ENCODE results near the gene ACTRT3. TPM values are rescaled to one million over a fixed set of nuclear protein-coding genes. Genes with fewer than 3 reads are reported as not detected.

ACTRT3 gene
- total and polyA plus RNA-seq, 2 of the 13 experiments (the other 11 are each of a cell fraction or from before 2014, with no cell fraction given) = 0.42 to 0.97 TPM

- TF ChIP-seq, protein P1, sequence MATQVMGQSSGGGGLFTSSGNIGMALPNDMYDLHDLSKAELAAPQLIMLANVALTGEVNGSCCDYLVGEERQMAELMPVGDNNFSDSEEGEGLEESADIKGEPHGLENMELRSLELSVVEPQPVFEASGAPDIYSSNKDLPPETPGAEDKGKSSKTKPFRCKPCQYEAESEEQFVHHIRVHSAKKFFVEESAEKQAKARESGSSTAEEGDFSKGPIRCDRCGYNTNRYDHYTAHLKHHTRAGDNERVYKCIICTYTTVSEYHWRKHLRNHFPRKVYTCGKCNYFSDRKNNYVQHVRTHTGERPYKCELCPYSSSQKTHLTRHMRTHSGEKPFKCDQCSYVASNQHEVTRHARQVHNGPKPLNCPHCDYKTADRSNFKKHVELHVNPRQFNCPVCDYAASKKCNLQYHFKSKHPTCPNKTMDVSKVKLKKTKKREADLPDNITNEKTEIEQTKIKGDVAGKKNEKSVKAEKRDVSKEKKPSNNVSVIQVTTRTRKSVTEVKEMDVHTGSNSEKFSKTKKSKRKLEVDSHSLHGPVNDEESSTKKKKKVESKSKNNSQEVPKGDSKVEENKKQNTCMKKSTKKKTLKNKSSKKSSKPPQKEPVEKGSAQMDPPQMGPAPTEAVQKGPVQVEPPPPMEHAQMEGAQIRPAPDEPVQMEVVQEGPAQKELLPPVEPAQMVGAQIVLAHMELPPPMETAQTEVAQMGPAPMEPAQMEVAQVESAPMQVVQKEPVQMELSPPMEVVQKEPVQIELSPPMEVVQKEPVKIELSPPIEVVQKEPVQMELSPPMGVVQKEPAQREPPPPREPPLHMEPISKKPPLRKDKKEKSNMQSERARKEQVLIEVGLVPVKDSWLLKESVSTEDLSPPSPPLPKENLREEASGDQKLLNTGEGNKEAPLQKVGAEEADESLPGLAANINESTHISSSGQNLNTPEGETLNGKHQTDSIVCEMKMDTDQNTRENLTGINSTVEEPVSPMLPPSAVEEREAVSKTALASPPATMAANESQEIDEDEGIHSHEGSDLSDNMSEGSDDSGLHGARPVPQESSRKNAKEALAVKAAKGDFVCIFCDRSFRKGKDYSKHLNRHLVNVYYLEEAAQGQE (IDR thresholded peaks at IDR 0.05; ENCODE audit: borderline replicate concordance in 1 of 2, low read depth in 1 of 2, low read length in 2 of 2) = no peak
- TF ChIP-seq, protein P2, sequence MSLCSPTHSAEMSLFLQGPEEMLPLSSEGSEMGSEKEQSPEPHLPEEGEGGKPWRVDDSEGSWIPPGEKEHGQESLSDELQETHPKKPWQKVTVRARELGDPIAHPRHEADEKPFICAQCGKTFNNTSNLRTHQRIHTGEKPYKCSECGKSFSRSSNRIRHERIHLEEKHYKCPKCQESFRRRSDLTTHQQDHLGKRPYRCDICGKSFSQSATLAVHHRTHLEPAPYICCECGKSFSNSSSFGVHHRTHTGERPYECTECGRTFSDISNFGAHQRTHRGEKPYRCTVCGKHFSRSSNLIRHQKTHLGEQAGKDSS (CRISPR knock-in tag; IDR thresholded peaks at IDR 0.05; ENCODE audit: borderline replicate concordance, low read depth) = peak; percentile 12; the same call in 1 of the 2 replicates
- TF ChIP-seq ELK4 (CRISPR knock-in tag; IDR thresholded peaks at IDR 0.05; ENCODE audit: borderline replicate concordance) = no peak
- no peak for TF ChIP-seq TERF1 (CRISPR knock-in tag; IDR thresholded peaks at IDR 0.05)
- TF ChIP-seq ZNF431 (CRISPR knock-in tag; IDR thresholded peaks at IDR 0.05; ENCODE audit: borderline replicate concordance, low read depth) = peak; percentile 48; the same call in 1 of the 2 replicates
- TF ChIP-seq, protein P3, sequence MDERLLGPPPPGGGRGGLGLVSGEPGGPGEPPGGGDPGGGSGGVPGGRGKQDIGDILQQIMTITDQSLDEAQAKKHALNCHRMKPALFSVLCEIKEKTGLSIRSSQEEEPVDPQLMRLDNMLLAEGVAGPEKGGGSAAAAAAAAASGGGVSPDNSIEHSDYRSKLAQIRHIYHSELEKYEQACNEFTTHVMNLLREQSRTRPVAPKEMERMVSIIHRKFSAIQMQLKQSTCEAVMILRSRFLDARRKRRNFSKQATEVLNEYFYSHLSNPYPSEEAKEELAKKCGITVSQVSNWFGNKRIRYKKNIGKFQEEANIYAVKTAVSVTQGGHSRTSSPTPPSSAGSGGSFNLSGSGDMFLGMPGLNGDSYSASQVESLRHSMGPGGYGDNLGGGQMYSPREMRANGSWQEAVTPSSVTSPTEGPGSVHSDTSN (CRISPR knock-in tag; IDR thresholded peaks at IDR 0.05) = no peak
- peak; percentile 90 for TF ChIP-seq POGZ (CRISPR knock-in tag; IDR thresholded peaks at IDR 0.05)
- no peak for TF ChIP-seq ZNF737 (CRISPR knock-in tag; IDR thresholded peaks at IDR 0.05; ENCODE audit: borderline replicate concordance)
- no peak for TF ChIP-seq HMG20A (CRISPR knock-in tag; IDR thresholded peaks at IDR 0.05; ENCODE audit: borderline replicate concordance)
- TF ChIP-seq ZNF160 (CRISPR knock-in tag; IDR thresholded peaks at IDR 0.05) = peak; percentile 68; the same call in 1 of the 2 replicates
- TF ChIP-seq ZNF788 (CRISPR knock-in tag; IDR thresholded peaks at IDR 0.05; ENCODE audit: borderline replicate concordance) = peak; percentile 69; the same call in 1 of the 2 replicates
- peak; percentile 77 for TF ChIP-seq POGK (CRISPR knock-in tag; conservative IDR thresholded peaks at IDR 0.05)
- no peak; the same call in 1 of the 2 replicates for TF ChIP-seq ZNF451 (CRISPR knock-in tag; IDR thresholded peaks at IDR 0.05)
Measured at GRCh38 chr3:169772897-169773816, 3.8 kb upstream of the ACTRT3 start, which contains the start of gene MYNN (continued).
